SK-N-SH (cell line): ENCODE data around the gene CXCL10. TPM values are rescaled to one million over a fixed set of nuclear protein-coding genes. Genes with fewer than 3 reads are reported as not detected.

Experiments
- CTCF ChIA-PET: fragments of 300-600, 350-600 bp; formaldehyde crosslinking; extraction: SDS; loops from one replicate; lab custom pipeline; 2021; lab: Yijun Ruan, JAX
- POLR2A ChIA-PET: fragments of 350-600 bp; sonication (Branson Sonifier 250); formaldehyde crosslinking; extraction: SDS; loops from one replicate; lab custom pipeline; 2020; ENCODE audit warnings: antibody characterized with exemption, inconsistent platforms; lab: Yijun Ruan, JAX
- DNase-seq: peaks from one replicate; pipeline ENCODE4 v3.0.0; 2012
- H2AFZ ChIP-seq: fragments of 200-600 bp; sonication (generic); 2 replicates; pipeline ENCODE4 v1.8.1; 2016; ENCODE audit warnings: antibody characterized with exemption, mild to moderate bottlenecking, low read depth
- H3F3A ChIP-seq: fragments of 200-600 bp; sonication (generic); replicated peaks from 2 replicates; pipeline ENCODE3; 2016; ENCODE audit warnings: antibody characterized with exemption, mild to moderate bottlenecking; ENCODE audit not compliant: insufficient read depth
- H3K27ac ChIP-seq, 2 experiments: fragments of 200-500 bp in 1 of 2; fragments of 200-600 bp in 1 of 2; sonication (Bioruptor generic) in 1 of 2; sonication (generic), shearing (Covaris generic) in 1 of 2; 2 replicates each; pipeline versions ENCODE4 v1.5.1 to v1.6.1; 2014 to 2016; ENCODE audit warnings: low read depth in 2 of 2, inconsistent platforms in 1 of 2, low read length in 1 of 2, mild to moderate bottlenecking in 1 of 2, mixed read lengths in 1 of 2
- H3K27me3 ChIP-seq: fragments of 200-600 bp; sonication (generic), shearing (Covaris generic); 2 replicates; pipeline ENCODE4 v1.6.1; 2016; ENCODE audit warnings: mixed run types; ENCODE audit not compliant: insufficient read depth
- H3K36me3 ChIP-seq, 2 experiments: fragments of 200-500 bp in 1 of 2; fragments of 200-600 bp in 1 of 2; sonication (Bioruptor generic) in 1 of 2; sonication (generic) in 1 of 2; replicated peaks in 1 of 2; 2 replicates each; pipeline versions ENCODE3 to v1.5.1; 2014 to 2016; ENCODE audit warnings: low read length in 1 of 2, mild to moderate bottlenecking in 1 of 2; ENCODE audit not compliant: insufficient read depth in 2 of 2, control insufficient read depth in 1 of 2
- H3K4me1 ChIP-seq, 2 experiments: fragments of 200-500 bp in 1 of 2; fragments of 200-600 bp in 1 of 2; sonication (Bioruptor generic) in 1 of 2; sonication (generic), shearing (Covaris generic) in 1 of 2; 2 replicates each; pipeline versions ENCODE4 v1.5.1 to v1.6.1; 2014 to 2016; ENCODE audit warnings: low read depth in 1 of 2, low read length in 1 of 2, mixed run types in 1 of 2; ENCODE audit not compliant: insufficient read depth in 2 of 2, control insufficient read depth in 1 of 2
- H3K4me2 ChIP-seq: fragments of 200-600 bp; sonication (generic), shearing (Covaris generic); 2 replicates; pipeline ENCODE4 v1.6.1; 2017; ENCODE audit warnings: mixed run types
- H3K4me3 ChIP-seq, 2 experiments: fragments of 200-500 bp in 1 of 2; fragments of 200-600 bp in 1 of 2; sonication (Bioruptor generic) in 1 of 2; sonication (generic), shearing (Covaris generic) in 1 of 2; 2 replicates each; pipeline versions ENCODE4 v1.5.1 to v1.8.1; 2014 to 2016; ENCODE audit warnings: low read depth in 2 of 2, inconsistent platforms in 1 of 2, low read length in 1 of 2, mild to moderate bottlenecking in 1 of 2, mixed read lengths in 1 of 2, moderate library complexity in 1 of 2
- H3K79me2 ChIP-seq: fragments of 200-600 bp; sonication (generic); 2 replicates; pipeline ENCODE4 v1.8.1; 2017; ENCODE audit warnings: mild to moderate bottlenecking; ENCODE audit not compliant: insufficient read depth
- H3K9ac ChIP-seq: fragments of 200-600 bp; sonication (generic); 2 replicates; pipeline ENCODE4 v1.6.1; 2017; ENCODE audit warnings: mixed run types
- H3K9me2 ChIP-seq: fragments of 200-600 bp; sonication (generic); 2 replicates; pipeline ENCODE4 v1.6.1; 2017; ENCODE audit warnings: mixed run types
- H3K9me3 ChIP-seq: fragments of 200-600 bp; sonication (generic); 2 replicates; pipeline ENCODE4 v1.6.1; 2017; ENCODE audit warnings: mixed run types, mild to moderate bottlenecking, moderate library complexity
- H4K20me1 ChIP-seq: fragments of 200-600 bp; sonication (generic); 2 replicates; pipeline ENCODE4 v1.6.1; 2017; ENCODE audit warnings: mild to moderate bottlenecking, mixed run types; ENCODE audit not compliant: insufficient read depth
- CHD2 ChIP-seq: fragments of 150-350 bp; IDR thresholded peaks from 2 replicates; pipeline ENCODE4 v1.6.1; 2018; ENCODE audit warnings: low read length; ENCODE audit not compliant: partially characterized antibody
- EP300 ChIP-seq, 2 experiments: IDR thresholded peaks; 2 replicates each; pipeline versions ENCODE4 v1.4.0 to v1.6.1; 2012; ENCODE audit warnings: borderline replicate concordance in 1 of 2, low read depth in 1 of 2, low read length in 1 of 2
- FOXJ3 ChIP-seq: sonication (generic); formaldehyde crosslinking; IDR thresholded peaks from 2 replicates; pipeline ENCODE4 v1.5.1; 2020; ENCODE audit warnings: mild to moderate bottlenecking, missing genetic modification reagents
- FOXM1 ChIP-seq: IDR thresholded peaks from 2 replicates; pipeline ENCODE4 v1.4.0; 2012; ENCODE audit warnings: low read depth, mild to moderate bottlenecking
- GATA2 ChIP-seq: sonication (generic); formaldehyde crosslinking; IDR thresholded peaks from 2 replicates; pipeline ENCODE4 v1.5.0; 2020; ENCODE audit warnings: mild to moderate bottlenecking, missing genetic modification reagents
- MAX ChIP-seq: IDR thresholded peaks from 2 replicates; pipeline ENCODE4 v1.4.0; 2012; ENCODE audit warnings: low read depth
- MXI1 ChIP-seq: IDR thresholded peaks from 2 replicates; pipeline ENCODE4 v1.6.1; 2012; ENCODE audit warnings: mild to moderate bottlenecking, low read depth, low read length, improper control_type of control experiment
- RCOR1 ChIP-seq: fragments of 150-350 bp; IDR thresholded peaks from 2 replicates; pipeline ENCODE4 v1.6.1; 2017; ENCODE audit warnings: antibody characterized with exemption, low read length
- REST ChIP-seq: IDR thresholded peaks from 2 replicates; pipeline ENCODE4 v1.6.1; 2012; ENCODE audit warnings: mild to moderate bottlenecking, low read depth, low read length, moderate library complexity
- RFX5 ChIP-seq: IDR thresholded peaks from 2 replicates; pipeline ENCODE4 v1.6.1; 2012; ENCODE audit warnings: mild to moderate bottlenecking, improper control_type of control experiment, low read length
- SIN3A ChIP-seq: IDR thresholded peaks from 2 replicates; pipeline ENCODE4 v1.6.1; 2012; ENCODE audit warnings: low read depth, mild to moderate bottlenecking, low read length, moderate library complexity, borderline replicate concordance
- TCF12 ChIP-seq: IDR thresholded peaks from 2 replicates; pipeline ENCODE4 v1.4.0; 2012
- WGBS: methylation state at CpG from one replicate; pipeline ENCODE4 v1.1.6; 2017; ENCODE audit warnings: low lambda C conversion rate; 5-methylcytosine and 5-hydroxymethylcytosine counted together
- polyA plus RNA-seq, 3 experiments: library from polyadenylated mRNA; depleted of rRNA; stranded (reverse); fragments of >200 nt; gene quantifications; 2 replicates each; pipeline ENCODE4 v1.2.3, GENCODE V29; 2012

The CXCL10 gene
- polyA plus RNA-seq, 1 of the 3 experiments (the other 2 are of a cell fraction), result not detected

GRCh38 chr4:76009311-76009710 lies 14.0 kb downstream of the CXCL10 start (continued):
- TF ChIP-seq FOXJ3 (CRISPR knock-in tag), result no peak

GRCh38 chr4:76007089-76007862 lies 16.0 kb downstream of the CXCL10 start, which contains the start of gene CXCL9:
Gene CXCL9, minus strand, starts transcription at chr4:76007509. Its CDS starts 60 bp downstream, at chr4:76007449.
- no peak for TF ChIP-seq EP300 (IDR thresholded peaks at IDR 0.05; ENCODE audit: borderline replicate concordance in 1 of 2, low read depth in 1 of 2, low read length in 1 of 2)
- TF ChIP-seq CHD2, result no peak
- TF ChIP-seq RFX5, result no peak
- TF ChIP-seq RCOR1, result no peak
- TF ChIP-seq MAX, result no peak
- TF ChIP-seq FOXM1, result no peak
- no peak for TF ChIP-seq GATA2 (CRISPR knock-in tag)
- TF ChIP-seq REST, result no peak
- no peak for TF ChIP-seq SIN3A
- no peak for TF ChIP-seq MXI1
- TF ChIP-seq TCF12, result no peak
- no peak within 1 kb of the TSS for H2AFZ ChIP-seq
- H3K9me2 ChIP-seq, result no peaks in the 10 kb centered on the region
- no peak for DNase-seq
- no peaks in the 10 kb centered on the region for H3K79me2 ChIP-seq
- CTCF ChIA-PET, result no interaction called here
- H3F3A ChIP-seq, result peaks cover under 1% of the 10 kb centered on the region
- no peak within 1 kb of the TSS for H3K4me3 ChIP-seq
- H3K9me3 ChIP-seq, result no peaks in the 10 kb centered on the region
- no peak within 1 kb of the TSS for H3K27ac ChIP-seq
- H3K36me3 ChIP-seq, result no peaks in the 10 kb centered on the region
- no peaks in the 10 kb centered on the region for H3K27me3 ChIP-seq
- no peak within 1 kb of the TSS for H3K9ac ChIP-seq
- H4K20me1 ChIP-seq, result no peaks in the 10 kb centered on the region
- H3K4me1 ChIP-seq, result peaks cover 0 to 2% of the 10 kb centered on the region in 2 experiments; a peak in 1 of 4 replicates
- no peak within 1 kb of the TSS for H3K4me2 ChIP-seq
- POLR2A ChIA-PET, result no interaction called here
- 0% methylated on average over 1 of the region's 1 CpG for WGBS
